H7 (cell line): ENCODE results near the gene C14orf180. TPM values are rescaled to one million over a fixed set of nuclear protein-coding genes. Genes with fewer than 3 reads are reported as not detected.
A peak's percentile ranks its signal among the peaks of the same experiment; 100 is the strongest.

ENCODE experiments used
- DNase-seq: peaks from one replicate; pipeline ENCODE4 v3.0.0; 2012
- H3K27me3 ChIP-seq: 2 replicates; pipeline ENCODE4 v1.6.0; 2011; ENCODE audit warnings: mild to moderate bottlenecking, low read length; ENCODE audit not compliant: control insufficient read depth, insufficient read depth
- H3K36me3 ChIP-seq: replicated peaks from 2 replicates; pipeline ENCODE4 v1.5.1; 2011; ENCODE audit warnings: low read length; ENCODE audit not compliant: control insufficient read depth, insufficient read depth
- H3K4me3 ChIP-seq: 2 replicates; pipeline ENCODE4 v1.5.1; 2011; ENCODE audit warnings: low read depth, mild to moderate bottlenecking, control low read depth, low read length, moderate library complexity; ENCODE audit not compliant: insufficient read depth
- total RNA-seq: library from RNA; depleted of rRNA; stranded (reverse); fragments of >200 nt; shearing (Covaris generic); gene quantifications from 2 replicates; pipeline ENCODE4 v1.2.3, GENCODE V29; 2014; rRNA removed

C14orf180 gene
- total RNA-seq, 1 experiment from 2014 or later = not detected

GRCh38 chr14:104638927-104639450, 59.4 kb downstream of the C14orf180 start:
- H3K27me3 ChIP-seq = no peaks in the 10 kb centered on the region
- H3K4me3 ChIP-seq = no peak overlapping the region
- DNase-seq = peak; percentile 48
- no peaks in the 10 kb centered on the region for H3K36me3 ChIP-seq

GRCh38 chr14:104639471-104639870, 59.9 kb downstream of the C14orf180 start:
- DNase-seq = peak; percentile 62
- Histone ChIP-seq H3K27me3 (no peaks in the 10 kb centered on the region), H3K4me3 (no peak overlapping the region), H3K36me3 (no peaks in the 10 kb centered on the region)

Other genes with a start within 250 kb of the C14orf180 start
- 1.9 and 3.2 TPM in 2 replicates for gene TMEM179, start 25.0 kb downstream of the C14orf180 start, total RNA-seq
- gene INF2, start 109.9 kb downstream of the C14orf180 start, total RNA-seq = 62.8 and 78.6 TPM in 2 replicates
- gene ADSS1, start 144.5 kb downstream of the C14orf180 start, total RNA-seq = 10.3 and 11.2 TPM in 2 replicates
- gene SIVA1, start 173.4 kb downstream of the C14orf180 start, total RNA-seq = 206 and 249 TPM in 2 replicates
- 152 and 165 TPM in 2 replicates for gene AKT1, start 216.0 kb downstream of the C14orf180 start, total RNA-seq
- 9.1 and 9.5 TPM in 2 replicates for gene ZBTB42, start 221.3 kb downstream of the C14orf180 start, total RNA-seq